ENCODE results near the gene SMARCC2.

GRCh38 chr12:56114084-56114483, 75.2 kb downstream of the SMARCC2 start:
- no peak for TF ChIP-seq CTCF (IDR thresholded peaks at IDR 0.05)
- no peak for TF ChIP-seq POLR2A (IDR thresholded peaks at IDR 0.05)

Measured in stomach (tissue), 4 donors.